ENCODE data around the gene ABCG8. TPM values are rescaled to one million over a fixed set of nuclear protein-coding genes. Genes with fewer than 3 reads are reported as not detected.

The ABCG8 gene
- total and polyA plus RNA-seq, 9 of the 15 experiments (the other 6 are each of a cell fraction or from before 2014, with no cell fraction given): not detected

- no peak for TF ChIP-seq HDAC2 (IDR thresholded peaks at IDR 0.05)
Measured at GRCh38 chr2:43854671-43855070, 15.9 kb downstream of the ABCG8 start (continued).

DNA sequence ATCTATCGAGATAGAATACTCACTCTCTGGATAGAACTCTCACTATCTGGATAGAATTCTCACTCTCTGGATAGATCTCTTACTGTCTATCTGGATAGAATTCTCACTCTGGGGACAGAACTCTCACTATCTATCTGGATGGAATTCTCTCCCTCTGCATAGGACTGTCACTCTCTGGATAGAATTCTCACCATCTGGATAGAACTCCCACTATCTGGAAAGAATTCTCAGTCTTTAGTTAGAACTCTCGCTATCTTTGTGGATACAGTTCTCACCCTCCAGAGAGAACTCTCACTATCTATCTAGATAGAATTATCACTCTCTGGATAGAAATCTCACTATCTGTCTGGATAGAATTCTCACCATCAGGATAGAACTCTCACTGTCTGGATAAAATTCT is 16.5 kb downstream of the ABCG8 start:
- H3K27me3 ChIP-seq (ENCODE audit: control insufficient read depth in 2 of 2, insufficient read depth in 2 of 2, low read length in 2 of 2): peaks cover 24 to 34% of the 10 kb centered on the region in 2 experiments
- H3K79me2 ChIP-seq (ENCODE audit: control insufficient read depth, insufficient read depth, low read length): no peaks in the 10 kb centered on the region
- FAIRE-seq (no peak), DNase-seq (ENCODE audit: extremely low read depth in 1 of 4, low spot score in 3 of 4) (no peak), ATAC-seq (no peak)
- no peak overlapping the region for H3K9ac ChIP-seq (ENCODE audit: insufficient read depth in 1 of 2, low read depth in 2 of 2, low read length in 2 of 2)
- H3K4me1 ChIP-seq (replicated peaks in 1 of 2; ENCODE audit: control insufficient read depth in 2 of 2, insufficient read depth in 2 of 2, low read length in 2 of 2): no peaks in the 10 kb centered on the region; a peak in 1 of 5 replicates
- H4K20me1 ChIP-seq (replicated peaks; ENCODE audit: control insufficient read depth, insufficient read depth, low read length): peaks cover 4% of the 10 kb centered on the region; the same call in 1 of the 2 replicates
- in situ Hi-C loops (cut with MboI) (no loop called here), intact Hi-C loops (cut with micrococcal nuclease) (no loop called here)
- H2AFZ ChIP-seq (ENCODE audit: low read depth, low read length): no peak overlapping the region
- 6% methylated on average over 2 of the region's 2 CpGs for WGBS (ENCODE audit: insufficient coverage, low coverage, missing lambda C conversion rate)
- H3K4me3 ChIP-seq: no peak overlapping the region
- CTCF ChIA-PET (ENCODE audit: low intra/inter-chr PET ratio): no interaction called here
- no peak overlapping the region for H3K27ac ChIP-seq (ENCODE audit: extremely low read depth, low read depth, low read length)
- no TSS peak for BruUV-seq (replicated peaks)
- no peaks in the 10 kb centered on the region for H3K36me3 ChIP-seq (ENCODE audit: control insufficient read depth, insufficient read depth, low read length)
- POLR2A ChIA-PET: no interaction called here
- H3K9me3 ChIP-seq (replicated peaks; ENCODE audit: control insufficient read depth, insufficient read depth, low read depth, low read length): no peaks in the 10 kb centered on the region
- H3K9me1 ChIP-seq (ENCODE audit: control insufficient read depth, insufficient read depth, low read length): no peaks in the 10 kb centered on the region
- no peak overlapping the region for H3K4me2 ChIP-seq (ENCODE audit: insufficient read depth, low read length)
- TF ChIP-seq ZNF23 (CRISPR knock-in tag; IDR thresholded peaks at IDR 0.05) (no peak), MAFF (IDR thresholded peaks at IDR 0.05; ENCODE audit: low read length) (no peak), STAT5A (IDR thresholded peaks at IDR 0.05; ENCODE audit: borderline replicate concordance, low read length) (no peak), ZNF140 (CRISPR knock-in tag; IDR thresholded peaks at IDR 0.05) (no peak), RFX5 (IDR thresholded peaks at IDR 0.05; ENCODE audit: low read depth, low read length) (no peak), TFAP4 (CRISPR knock-in tag; IDR thresholded peaks at IDR 0.05; ENCODE audit: borderline replicate concordance) (no peak), ZNF316 (IDR thresholded peaks at IDR 0.05) (no peak), ZNF431 (CRISPR knock-in tag; IDR thresholded peaks at IDR 0.05) (no peak), FOXK2 (conservative IDR thresholded peaks at IDR 0.05 in 1 of 2, IDR thresholded peaks at IDR 0.05 in 1 of 2; ENCODE audit: low read depth in 2 of 2) (no peak), ATF3 (IDR thresholded peaks at IDR 0.05) (no peak), ATF3 (CRISPR knock-in tag; conservative IDR thresholded peaks at IDR 0.05) (no peak), RUNX1 (IDR thresholded peaks at IDR 0.05; ENCODE audit: low read depth) (no peak), SRSF7 (optimal IDR thresholded peaks at IDR 0.05; ENCODE audit: low read depth, low read length) (no peak), ZNF830 (CRISPR knock-in tag; IDR thresholded peaks at IDR 0.05) (no peak)
- TF ChIP-seq, protein P1, sequence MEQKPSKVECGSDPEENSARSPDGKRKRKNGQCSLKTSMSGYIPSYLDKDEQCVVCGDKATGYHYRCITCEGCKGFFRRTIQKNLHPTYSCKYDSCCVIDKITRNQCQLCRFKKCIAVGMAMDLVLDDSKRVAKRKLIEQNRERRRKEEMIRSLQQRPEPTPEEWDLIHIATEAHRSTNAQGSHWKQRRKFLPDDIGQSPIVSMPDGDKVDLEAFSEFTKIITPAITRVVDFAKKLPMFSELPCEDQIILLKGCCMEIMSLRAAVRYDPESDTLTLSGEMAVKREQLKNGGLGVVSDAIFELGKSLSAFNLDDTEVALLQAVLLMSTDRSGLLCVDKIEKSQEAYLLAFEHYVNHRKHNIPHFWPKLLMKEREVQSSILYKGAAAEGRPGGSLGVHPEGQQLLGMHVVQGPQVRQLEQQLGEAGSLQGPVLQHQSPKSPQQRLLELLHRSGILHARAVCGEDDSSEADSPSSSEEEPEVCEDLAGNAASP (IDR thresholded peaks at IDR 0.05): no peak
- TF ChIP-seq, protein P2, sequence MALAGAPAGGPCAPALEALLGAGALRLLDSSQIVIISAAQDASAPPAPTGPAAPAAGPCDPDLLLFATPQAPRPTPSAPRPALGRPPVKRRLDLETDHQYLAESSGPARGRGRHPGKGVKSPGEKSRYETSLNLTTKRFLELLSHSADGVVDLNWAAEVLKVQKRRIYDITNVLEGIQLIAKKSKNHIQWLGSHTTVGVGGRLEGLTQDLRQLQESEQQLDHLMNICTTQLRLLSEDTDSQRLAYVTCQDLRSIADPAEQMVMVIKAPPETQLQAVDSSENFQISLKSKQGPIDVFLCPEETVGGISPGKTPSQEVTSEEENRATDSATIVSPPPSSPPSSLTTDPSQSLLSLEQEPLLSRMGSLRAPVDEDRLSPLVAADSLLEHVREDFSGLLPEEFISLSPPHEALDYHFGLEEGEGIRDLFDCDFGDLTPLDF (CRISPR knock-in tag; IDR thresholded peaks at IDR 0.05): no peak
- TF ChIP-seq, protein P3, sequence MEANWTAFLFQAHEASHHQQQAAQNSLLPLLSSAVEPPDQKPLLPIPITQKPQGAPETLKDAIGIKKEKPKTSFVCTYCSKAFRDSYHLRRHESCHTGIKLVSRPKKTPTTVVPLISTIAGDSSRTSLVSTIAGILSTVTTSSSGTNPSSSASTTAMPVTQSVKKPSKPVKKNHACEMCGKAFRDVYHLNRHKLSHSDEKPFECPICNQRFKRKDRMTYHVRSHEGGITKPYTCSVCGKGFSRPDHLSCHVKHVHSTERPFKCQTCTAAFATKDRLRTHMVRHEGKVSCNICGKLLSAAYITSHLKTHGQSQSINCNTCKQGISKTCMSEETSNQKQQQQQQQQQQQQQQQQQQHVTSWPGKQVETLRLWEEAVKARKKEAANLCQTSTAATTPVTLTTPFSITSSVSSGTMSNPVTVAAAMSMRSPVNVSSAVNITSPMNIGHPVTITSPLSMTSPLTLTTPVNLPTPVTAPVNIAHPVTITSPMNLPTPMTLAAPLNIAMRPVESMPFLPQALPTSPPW (CRISPR knock-in tag; IDR thresholded peaks at IDR 0.05): no peak

All from K562 (cell line).